VCaP (cell line): ENCODE results near the gene RAVER1.

Experiments
- H3K27ac ChIP-seq: fragments of 450-650 bp; 2 replicates; pipeline ENCODE4 v1.5.1; 2017
- CTCF ChIP-seq: fragments of 450-650 bp; conservative IDR thresholded peaks from 2 replicates; pipeline ENCODE4 v1.5.1; 2017; ENCODE audit warnings: mild to moderate bottlenecking, moderate library complexity

The RAVER1 gene

GRCh38 chr19:10318807-10319682 is 14.3 kb downstream of the RAVER1 start:
- TF ChIP-seq CTCF = no peak
- H3K27ac ChIP-seq = no peak overlapping the region

DNA sequence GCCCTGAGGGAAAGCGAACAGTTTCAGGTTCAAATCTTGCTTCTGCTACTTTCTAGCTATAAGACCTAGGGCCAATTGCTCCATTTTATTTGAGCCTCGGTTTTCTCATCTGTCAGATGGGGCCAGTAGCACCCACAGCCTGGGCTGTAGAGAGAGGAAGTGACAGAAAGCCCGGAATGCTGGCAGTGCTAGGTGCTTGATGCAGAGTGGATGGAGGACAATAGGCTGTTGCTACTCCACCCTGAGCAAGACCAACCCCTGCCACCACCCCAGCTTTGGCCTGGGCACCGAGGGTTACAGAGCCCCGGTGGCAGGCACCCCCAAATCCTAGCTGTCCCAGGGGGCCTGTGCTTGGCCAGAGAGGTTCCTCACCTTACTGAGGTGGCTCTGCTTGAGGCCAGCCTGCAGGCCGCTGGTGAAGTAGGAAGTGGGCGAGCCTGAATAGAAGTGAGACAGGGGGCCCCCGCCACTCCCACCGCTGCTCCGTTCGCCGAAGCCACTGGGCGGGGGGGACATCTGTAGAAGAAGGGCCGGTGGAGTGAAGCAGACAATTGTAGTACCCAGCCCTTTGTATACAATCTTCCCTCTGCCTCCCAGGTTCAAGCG is 15.4 kb downstream of the RAVER1 start:
- TF ChIP-seq CTCF = no peak
- no peak overlapping the region for H3K27ac ChIP-seq

DNA sequence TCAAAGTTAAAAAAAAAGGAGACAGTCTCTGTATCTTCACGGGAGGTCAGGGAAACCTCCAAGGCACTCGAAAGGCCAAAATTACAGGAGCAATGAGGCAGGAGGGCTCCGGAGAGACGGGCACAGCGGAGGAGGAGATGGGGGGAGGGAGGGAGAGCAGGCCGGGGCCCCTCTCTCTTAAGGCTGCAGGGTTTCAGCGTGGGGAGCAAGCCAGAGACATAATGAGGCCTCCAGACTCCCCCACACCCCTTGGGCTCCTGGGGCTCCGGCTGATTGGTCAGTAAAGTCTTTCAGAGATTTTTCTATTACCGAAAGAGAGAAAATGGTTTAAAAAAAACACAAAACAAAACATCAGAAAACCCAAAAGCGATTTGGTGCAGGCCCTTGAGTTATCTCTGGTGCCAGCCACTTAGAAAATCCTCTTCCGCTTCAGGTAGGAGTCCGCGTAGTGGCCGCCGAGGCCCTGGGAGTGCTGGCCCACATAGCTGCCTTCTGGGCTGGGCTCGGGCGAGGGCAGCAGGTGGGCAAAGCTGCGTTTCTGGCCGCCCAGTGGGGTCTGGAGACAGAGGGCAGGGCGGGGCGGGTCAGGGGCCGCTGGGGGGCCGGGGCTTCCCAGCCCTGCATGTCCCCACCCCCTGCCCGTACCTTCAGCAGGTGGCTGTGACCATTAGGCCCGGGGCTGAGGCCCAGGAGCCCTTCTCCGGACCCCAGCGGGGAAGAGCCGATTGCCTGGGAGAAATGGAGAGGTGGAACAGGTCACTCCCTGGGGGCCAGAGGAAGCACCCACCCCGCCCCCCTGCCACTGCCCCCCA is 16.1 kb downstream of the RAVER1 start:
- no peak for TF ChIP-seq CTCF
- no peak overlapping the region for H3K27ac ChIP-seq

DNA sequence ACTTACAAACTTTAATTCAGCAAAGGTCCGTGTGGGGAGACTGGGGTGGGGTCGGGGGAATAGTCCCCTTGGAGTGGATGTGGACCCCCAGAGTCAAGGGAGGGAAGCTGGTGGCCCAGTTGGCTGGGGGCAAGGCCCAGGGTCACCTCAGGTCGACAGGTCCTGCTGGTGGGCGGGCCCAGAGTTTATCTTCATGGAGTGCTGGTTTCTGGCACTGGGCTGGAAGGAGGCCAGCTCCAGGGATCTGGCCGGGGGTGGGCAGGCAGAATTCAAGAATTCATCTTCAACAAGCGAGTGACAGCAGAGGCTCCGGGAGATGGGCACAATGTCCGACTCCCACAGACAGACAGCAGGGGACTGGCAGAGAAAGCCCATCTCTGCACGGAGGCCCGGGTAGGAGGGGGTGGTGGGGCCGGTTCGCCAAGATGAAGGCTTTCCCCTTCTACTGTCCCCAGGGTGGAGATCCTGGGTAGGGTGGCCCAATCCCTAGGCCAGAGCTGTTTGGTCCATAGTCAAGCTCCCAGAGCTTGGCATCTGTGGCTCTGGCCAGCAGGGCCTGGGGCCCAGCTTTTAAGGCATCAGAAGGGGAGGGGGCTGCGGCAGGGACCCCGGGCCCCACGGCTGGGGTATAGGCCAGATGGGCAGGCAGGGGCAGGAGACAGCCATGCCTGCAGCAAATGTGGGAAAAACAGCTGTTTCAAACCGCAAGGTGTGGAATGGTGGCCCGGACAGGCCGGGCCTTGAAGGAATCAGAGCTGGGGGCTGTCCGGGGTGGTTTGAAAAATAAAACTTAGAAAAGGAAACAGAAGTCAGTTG is 16.9 kb downstream of the RAVER1 start:
- peak overlapping the region; percentile 66 for H3K27ac ChIP-seq
- TF ChIP-seq CTCF = no peak

- TF ChIP-seq CTCF = no peak
- H3K27ac ChIP-seq = peak within 1 kb of the TSS; percentile 66
These were observed 17.8 kb downstream of the RAVER1 start, which contains the start of gene FDX2 for GRCh38 chr19:10315335-10316214. Gene FDX2, minus strand, starts transcription at chr19:10316015. Its CDS starts 19 bp downstream, at chr19:10315996.

DNA sequence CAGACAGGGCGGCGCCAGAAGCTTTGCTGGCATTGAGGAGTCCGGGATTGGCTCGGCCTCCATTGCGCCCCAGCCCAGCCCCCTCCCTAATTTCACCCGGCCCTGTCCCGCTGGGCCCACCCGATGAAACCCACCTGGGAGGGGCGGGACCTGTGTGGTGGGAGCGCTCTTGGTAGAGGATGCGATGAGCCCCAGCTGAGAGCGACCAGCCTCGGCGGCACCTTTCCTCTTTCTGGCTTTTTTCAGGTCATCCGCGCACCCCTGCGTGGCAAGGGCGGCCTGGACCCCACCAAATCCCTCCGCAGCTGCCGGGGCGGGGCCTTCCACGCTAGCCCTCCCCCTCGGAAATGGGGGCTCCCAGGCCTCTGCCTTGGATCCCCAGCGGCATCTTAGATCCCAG is 23.9 kb downstream of the RAVER1 start, which contains the start of gene ZGLP1:
Gene ZGLP1, minus strand, starts transcription at position 393 of the 400 bp plus-strand sequence.
- TF ChIP-seq CTCF = no peak
- H3K27ac ChIP-seq = no peak within 1 kb of the TSS
